Activated T-helper 9 cell treated with anti-CD3 and anti-CD28 coated beads, Interleukin-2, amount 50 U/mL, for 16 hours (primary cell): ENCODE data around the gene CENPF.
"Not testable (repeated sequence)": the region's sequence is repeated elsewhere in the genome, so short reads cannot be mapped to it uniquely, and the experiment has no call there.

ENCODE experiments used
- DNase-seq: peaks from one replicate; pipeline ENCODE4 v3.0.0-alpha.2; 2020; ENCODE audit warnings: low read depth

Gene CENPF, protein sequence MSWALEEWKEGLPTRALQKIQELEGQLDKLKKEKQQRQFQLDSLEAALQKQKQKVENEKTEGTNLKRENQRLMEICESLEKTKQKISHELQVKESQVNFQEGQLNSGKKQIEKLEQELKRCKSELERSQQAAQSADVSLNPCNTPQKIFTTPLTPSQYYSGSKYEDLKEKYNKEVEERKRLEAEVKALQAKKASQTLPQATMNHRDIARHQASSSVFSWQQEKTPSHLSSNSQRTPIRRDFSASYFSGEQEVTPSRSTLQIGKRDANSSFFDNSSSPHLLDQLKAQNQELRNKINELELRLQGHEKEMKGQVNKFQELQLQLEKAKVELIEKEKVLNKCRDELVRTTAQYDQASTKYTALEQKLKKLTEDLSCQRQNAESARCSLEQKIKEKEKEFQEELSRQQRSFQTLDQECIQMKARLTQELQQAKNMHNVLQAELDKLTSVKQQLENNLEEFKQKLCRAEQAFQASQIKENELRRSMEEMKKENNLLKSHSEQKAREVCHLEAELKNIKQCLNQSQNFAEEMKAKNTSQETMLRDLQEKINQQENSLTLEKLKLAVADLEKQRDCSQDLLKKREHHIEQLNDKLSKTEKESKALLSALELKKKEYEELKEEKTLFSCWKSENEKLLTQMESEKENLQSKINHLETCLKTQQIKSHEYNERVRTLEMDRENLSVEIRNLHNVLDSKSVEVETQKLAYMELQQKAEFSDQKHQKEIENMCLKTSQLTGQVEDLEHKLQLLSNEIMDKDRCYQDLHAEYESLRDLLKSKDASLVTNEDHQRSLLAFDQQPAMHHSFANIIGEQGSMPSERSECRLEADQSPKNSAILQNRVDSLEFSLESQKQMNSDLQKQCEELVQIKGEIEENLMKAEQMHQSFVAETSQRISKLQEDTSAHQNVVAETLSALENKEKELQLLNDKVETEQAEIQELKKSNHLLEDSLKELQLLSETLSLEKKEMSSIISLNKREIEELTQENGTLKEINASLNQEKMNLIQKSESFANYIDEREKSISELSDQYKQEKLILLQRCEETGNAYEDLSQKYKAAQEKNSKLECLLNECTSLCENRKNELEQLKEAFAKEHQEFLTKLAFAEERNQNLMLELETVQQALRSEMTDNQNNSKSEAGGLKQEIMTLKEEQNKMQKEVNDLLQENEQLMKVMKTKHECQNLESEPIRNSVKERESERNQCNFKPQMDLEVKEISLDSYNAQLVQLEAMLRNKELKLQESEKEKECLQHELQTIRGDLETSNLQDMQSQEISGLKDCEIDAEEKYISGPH (N-terminal part only)

DNA sequence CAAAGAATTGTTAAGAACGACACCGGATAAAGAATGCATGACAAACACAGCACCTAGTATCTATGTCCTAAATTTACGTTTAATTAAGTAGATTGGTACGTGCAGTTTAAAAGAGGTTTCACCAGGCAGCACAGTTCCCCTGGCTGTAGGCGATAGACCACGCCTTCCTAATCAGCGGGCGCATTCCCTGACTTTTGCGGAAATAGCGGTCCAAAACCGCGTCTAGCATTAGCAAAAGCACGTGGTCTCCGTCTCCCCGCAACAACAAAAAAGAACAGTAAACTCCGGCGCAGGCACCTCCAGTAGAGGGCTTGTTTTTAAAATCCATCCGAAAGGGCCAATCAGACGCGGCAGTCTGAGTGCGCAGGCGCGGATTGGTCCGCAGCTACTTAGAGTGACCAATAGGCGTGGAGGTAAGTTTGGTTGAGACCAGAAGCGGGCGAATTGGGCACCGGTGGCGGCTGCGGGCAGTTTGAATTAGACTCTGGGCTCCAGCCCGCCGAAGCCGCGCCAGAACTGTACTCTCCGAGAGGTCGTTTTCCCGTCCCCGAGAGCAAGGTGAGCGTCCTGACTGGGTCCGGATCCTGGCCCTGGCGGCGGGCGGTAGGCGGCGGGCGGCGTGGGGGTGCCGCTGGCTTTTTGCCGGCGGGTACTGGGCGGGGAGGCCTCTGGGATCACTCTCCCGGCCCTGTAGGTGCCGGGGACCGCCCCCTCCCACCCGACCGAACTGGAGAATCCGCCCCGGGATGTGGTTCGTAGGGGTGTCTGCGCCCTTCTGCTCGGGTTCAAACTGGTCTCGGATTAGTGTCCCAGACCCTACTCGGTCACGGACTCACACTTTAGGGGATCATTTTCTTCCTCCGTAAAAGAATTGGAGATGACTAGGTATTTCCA, at the start of gene CENPF:
Gene CENPF, plus strand, starts transcription at position 432 of the 894 bp plus-strand sequence. CDS start 10,560 bp downstream, outside the sequence.
- peak; percentile 86 for DNase-seq

DNA sequence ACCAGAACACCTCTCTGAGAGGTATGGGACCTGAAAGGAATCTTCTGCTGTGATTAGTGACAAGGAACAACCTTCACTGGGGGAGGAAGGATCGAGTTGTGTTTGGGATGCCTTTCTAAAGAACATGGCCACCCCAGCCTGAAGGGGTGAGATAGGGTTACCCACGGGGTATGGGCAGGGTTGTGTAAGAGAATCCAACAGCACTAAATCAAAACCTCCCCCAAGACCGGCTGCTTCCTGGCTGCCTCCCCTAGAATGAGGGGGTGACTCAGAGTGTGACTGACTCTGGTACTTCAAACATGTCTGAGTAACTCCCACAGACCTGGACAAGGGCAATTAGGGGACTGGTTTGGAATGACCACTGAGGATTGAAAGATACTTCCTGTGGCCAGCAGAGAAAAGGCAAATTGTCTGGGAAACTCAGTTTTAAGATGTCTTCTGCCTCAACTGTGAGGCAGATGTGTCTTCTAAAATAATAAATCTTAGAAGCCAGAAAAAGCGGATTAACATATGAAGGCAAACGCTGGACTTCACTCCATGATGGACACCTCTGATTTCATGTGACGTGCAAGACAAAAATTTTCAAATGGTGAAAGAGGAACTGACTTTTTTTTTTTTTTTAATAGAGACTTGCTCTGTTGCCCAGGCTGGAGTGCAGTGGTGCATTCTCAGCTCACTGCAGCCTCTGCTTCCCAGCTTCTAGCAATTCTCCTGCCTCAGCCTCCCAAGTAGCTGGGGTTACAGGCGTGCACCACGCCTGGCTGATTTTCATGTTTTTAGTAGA, 44.9 kb upstream of the CENPF start:
- DNase-seq: no peak

DNA sequence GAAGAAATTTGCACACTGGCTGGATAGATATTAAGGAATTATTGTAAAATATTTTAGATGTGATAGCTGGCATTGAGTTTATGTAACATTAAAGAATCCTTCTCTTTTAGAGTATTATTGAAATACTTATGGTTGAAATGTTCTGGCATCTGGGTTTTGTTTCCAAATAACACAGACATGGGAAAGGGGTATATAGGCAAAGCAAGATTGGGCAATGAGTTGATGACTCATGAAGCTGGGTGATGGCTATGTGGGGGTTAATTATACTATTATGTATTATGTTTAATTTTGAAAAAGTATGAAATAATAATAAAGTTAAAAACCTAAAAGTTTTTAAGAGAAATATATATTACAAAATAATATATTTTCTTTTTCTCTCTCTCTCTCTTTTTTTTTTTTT, 39.1 kb upstream of the CENPF start:
- no peak for DNase-seq

DNA sequence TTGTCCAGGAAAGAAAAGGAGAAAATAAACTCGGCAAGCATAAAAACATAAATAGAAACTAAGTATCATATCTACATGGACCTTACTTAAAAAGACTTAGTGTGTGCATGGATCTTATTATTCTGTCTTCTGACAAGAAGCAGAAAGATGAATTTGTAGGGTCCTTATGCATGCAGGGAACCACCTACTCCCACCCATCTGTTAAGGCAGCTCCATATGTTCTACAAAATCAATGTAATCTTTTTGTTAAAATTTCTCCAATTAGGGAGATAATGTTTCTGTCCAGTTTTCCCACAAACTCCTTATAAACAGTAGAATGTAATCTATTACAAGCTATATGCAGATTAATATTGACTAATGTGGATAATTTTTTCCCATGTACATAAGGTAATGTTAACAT, 37.7 kb upstream of the CENPF start:
- no peak for DNase-seq

DNA sequence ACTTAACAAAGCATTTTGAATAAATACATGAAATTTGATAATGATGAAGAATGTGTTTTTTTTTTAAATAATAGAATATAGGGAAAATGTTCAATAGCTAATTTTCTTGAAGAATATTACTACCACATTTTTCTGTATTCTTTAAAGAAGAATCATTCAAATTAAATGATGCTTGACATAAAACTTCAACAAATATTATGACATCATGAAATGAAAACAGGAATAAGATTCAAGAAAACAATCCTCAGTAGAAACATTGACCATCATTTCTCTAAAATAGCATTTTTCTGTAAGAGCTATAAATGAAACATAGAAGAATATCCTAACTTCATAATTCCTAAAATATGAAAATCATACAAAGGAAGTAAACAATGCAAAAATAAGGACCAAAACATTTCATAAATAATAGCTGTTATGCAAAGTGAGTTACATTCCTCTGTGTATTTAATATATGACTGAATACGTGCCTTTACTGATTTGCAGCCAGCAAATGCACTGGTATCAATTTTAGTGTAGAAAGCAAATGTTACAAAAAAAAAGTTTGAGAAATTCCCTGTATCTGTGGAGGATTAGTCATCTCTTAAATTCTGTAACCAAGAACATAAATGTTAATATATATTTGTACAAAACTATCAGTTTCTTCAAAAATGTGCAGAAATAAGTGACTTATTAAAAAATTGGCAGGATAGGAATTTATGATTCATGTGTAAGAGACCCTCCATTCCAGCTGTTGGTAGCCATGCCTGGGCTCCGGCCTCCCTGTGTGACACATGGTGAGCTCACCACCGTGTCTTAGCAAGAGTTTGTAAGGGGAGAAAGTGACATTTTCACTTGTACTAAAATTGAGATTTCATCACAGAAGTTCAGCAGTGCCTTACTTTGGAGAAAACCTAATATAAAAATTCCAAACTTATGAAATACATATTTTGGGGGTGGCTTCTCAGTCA, 36.6 kb upstream of the CENPF start:
- DNase-seq: no peak

DNA sequence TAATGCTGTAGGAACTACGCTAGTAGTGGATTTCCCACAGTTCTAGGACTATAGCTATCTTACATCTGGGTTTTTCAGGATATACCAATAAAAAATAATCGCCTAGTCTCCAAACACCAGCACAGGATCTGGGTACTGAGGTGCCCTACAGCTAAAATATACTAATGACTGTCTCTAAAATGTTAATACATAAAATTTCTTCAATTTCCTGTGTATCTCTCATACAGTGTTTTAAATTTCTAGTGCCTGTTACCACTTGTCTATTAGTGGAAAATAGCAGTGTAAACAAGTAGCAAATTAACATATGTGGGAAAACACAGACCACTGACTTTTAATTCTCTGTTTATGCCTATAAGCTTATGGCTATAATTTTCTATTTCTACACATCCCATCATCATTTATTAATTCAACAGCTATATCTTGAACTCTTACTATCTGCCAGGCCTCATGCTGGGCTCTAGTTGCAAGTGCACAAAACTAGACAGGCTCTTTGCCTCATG, 35.5 kb upstream of the CENPF start:
- no peak for DNase-seq

DNA sequence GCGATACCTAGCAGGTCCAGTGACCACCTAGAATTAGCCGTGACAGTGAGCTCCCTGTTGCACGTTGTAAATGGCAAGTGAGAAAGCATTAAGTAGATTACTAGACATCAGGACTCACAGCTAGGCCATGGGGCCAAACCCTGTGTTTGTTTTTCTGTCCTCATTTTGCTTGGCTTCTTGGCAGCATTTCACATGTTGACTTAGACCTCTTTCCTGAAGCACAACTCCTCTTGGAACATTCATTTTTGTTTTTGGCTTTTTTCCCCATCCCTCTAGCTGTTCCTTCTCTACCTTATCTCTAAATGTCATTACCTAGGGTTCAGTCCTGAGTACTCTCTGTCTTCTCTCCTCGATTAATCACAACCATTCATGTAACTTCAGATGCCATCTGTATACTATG, 34.7 kb upstream of the CENPF start:
- no peak for DNase-seq

DNA sequence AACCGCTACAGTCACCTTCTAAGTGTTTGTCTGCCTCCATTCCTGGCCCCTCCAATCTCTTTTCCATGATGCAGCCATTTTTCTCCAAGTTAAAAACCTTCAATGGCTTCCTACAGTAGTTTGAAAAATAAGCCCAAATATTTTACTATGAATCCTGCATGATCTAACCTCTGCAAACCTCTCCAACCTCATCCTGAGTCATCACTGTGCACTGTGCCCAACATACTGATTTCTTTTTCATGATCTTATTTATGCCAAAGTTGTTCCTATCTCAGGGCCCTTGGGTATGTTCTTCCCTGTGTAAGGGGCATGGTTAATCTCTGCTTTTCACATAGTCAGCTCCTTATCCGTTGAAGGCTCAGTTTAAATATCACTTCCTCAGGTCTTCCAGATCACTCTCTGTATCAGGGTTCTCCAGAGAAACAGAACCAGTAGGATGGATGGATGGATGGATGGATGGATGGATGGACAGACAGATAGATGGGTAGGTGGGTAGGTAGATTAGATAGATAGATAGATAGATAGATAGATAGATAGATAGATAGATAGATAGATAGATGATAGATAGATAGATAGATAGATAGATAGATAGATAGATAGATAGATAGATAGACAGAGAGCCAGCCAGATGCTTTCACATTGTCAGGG, 33.5 kb upstream of the CENPF start:
- DNase-seq: no peak

DNA sequence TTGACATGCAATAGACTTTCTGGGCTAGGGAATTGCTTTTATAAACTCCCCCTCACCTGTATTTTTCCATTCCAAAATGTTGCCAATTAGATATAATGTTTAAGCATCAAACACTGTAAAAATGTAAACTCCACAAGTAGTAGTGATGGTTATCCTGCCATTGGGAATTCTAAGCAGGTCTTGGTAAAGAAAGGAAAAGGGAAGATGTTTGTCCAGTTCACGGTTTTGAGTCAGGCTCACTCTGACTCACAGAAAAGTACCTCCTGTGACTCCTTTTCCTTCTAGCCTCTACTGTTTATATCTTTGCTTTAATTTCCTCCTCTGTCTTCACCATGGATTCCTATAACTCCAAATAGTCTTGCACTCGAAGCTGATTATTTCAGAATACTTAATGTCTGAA, 32.6 kb upstream of the CENPF start:
- DNase-seq: no peak

DNA sequence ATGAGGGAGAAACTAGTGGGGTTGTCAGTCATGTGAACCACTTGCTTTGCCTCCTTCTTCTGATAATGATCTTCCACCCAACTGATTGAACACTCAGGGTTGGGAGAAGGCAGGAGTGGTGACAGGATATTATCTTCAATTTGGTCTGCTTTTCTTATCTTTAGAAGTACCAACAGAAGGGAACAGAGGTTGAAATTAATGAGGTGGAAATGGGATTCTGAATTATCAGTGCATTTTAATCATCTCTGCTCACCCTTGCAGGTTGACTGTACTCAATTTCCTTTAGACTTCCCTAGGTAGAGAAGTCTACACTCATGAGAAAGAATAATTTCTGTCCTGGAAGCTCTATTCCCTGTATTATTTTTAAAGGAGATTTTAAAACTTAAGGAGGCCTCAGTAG, 31.7 kb upstream of the CENPF start:
- no peak for DNase-seq

DNA sequence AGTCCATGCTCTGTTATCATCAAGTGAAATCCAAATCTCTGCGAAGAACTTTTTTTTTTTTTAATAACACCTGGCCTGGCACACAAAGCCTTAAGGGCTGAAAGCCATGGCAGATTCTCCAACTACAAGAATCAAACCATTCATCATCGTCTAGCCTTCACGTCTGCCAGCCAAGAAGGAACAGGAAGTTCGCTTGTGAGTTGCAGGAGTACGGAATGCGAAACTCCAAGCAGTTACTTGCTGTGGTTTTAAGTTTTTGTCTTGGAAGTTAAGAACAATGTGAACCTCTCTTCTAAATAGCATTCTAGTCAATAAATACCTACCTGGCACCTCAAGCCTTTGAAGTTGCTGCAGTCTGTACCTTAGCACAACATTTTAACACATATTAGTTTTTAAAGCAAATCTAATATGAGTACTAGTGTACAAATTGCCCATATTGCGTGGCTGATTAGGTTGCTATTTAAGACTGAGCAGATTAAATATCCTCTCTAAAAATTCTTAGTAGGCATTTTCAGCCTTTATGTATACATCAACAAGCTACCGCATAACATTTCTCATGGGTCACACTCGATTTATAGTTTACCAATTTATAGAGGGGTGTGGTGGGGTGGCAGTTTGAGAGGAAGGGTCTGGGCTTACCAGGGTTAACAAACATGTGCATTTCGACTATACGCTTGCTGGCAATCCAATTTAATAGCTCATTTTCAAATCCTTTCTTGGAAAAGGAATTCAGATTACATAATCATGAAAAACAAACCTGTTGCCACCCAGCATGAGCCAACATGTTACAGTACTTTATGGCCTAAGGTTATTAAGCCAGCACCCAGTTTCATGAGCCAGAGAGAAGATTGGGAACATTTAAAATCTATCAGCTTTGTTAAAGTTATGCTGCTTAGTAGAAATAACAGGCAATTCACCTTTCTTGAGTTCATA, 29.3 kb upstream of the CENPF start:
- DNase-seq: no peak

DNA sequence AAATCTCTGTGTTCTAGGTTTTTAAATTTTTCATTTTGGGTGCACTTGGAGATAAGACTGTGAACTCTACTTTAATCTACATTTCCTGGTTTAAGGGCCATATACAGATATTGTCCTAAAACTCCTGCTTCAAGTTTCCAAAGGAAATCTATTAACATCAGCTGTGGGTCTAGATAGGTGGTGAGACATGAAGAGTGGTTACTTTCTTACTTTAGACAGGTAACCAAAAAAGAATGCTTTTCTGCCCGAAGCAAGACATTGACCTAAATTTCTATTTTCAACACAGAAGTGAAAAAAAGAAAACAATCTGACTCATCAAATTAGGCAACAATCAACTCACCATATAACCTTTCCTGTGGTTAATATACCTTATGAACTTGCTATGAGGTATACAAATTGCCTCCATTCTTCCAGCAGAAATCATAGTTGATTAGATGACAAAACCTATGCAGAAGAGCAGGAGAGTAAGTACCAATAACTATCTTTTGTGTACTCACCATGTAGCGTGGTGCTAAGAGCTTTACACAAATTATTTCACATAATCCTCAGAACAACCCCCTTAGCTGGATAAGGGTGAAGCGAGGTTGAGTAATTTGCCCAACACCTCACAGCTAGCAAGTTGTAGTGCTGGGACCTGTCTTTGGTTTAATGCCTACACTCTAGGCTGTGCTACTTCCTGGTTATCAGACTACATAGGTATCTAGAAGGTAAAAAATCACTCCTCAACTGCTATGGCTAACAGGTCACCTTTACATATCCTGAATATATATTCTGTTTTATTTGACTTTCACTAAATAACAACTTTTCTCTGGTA, 28.2 kb upstream of the CENPF start:
- no peak for DNase-seq

DNA sequence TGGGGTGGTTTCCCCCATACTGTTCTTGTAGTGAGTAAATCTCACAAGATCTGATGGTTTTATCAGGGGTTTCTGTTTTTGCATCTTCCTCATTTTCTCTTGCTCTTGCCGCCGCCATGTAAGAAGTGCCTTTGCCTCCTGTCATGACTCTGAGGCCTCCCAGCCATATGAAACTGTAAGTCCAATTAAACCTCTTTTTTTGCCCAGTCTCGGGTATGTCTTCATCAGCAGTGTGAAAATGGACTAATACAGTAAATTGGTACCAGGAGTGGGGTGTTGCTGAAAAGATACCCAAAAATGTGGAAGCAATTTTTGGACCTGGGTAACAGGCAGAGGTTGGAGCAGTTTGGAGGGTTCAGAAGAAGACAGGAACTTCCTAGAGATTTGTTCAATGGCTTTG, 26.9 kb upstream of the CENPF start:
- not testable (repeated sequence) for DNase-seq

DNA sequence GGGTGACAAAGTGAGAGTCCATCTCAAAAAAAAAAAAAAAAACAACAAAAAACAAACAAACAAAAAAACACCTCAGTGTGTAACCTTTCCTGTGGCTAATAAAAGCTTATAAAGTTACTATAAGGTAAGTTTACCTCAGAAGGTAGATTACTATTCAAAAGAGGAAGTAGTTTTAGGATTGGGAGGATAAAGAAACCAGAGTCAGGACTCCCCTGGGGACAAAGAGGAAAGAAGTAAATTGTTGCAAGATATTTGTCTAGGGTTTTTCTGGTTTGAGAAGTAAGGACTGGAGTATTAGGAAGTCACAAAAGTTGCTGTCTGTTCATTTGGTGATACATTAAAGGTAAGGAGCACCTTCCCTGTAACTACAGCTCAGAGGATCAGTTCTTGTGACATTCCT, 23.8 kb upstream of the CENPF start:
- DNase-seq: no peak

DNA sequence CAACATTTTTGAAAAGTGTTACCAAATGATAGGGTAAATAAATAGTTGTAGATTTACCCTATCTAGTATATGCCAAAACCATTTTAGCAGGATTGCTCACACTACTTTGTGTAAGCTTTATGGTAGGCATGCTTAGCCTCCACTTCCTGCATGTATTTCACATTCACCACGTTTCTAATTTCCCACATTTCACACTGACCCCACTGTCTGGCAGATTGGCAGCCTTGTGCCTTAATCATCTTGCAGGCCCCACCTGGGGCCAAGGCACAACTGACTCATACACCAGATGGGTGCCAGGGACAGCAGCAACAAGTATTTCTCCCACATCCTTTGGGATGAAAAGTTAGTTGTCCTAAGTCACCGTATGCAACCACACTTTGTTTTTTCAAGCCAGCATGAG, 21.2 kb upstream of the CENPF start:
- no peak for DNase-seq

DNA sequence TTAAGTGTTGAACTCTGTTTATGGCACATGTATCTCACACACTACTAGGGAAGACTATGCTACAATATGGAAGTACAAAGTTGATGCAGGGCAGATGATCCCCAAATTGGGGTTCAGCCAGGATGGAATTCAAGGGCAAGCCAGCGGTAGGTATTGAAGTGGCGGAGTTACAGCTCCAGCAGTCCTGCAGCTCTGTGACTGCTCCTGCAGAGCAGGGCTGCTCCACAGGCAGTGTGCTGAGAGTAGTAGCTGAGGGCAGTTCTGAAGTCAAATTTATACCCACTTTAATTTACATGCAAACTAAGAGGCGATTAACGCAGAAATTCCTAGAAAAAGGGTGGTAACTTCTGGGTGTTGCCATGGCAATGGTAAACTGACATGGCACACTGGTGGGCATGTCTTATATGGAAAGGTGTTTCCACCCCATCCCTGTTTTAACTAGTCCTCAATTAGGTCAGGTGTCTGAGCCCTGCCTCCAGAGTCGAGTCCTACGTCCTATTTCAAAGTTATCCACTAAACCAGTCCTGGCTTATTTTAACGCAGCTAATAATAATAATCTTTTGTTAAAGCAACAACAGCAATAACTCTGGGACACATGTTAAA, 20.6 kb upstream of the CENPF start:
- DNase-seq: no peak
